ENCODE results near the gene PCNT. TPM values are rescaled to one million over a fixed set of nuclear protein-coding genes. Genes with fewer than 3 reads are reported as not detected.

The PCNT gene
- total and polyA plus RNA-seq, 10 of the 15 experiments (the other 5 are each of a cell fraction or from before 2014, with no cell fraction given) = 2.9 to 39.6 (median 20.5) TPM

GRCh38 chr21:46483300-46484295 lies 159.6 kb downstream of the PCNT start:
- CTCF ChIA-PET = no interaction called here
- SMC1A ChIA-PET (ENCODE audit: uncharacterized antibody, unreplicated experiment) = no interaction called here
- H3K27ac ChIP-seq (ENCODE audit: control insufficient read depth, insufficient read depth) = no peak overlapping the region
- TF ChIP-seq NFYA (IDR thresholded peaks at IDR 0.05; ENCODE audit: borderline replicate concordance, low read depth, low read length) = no peak
- no peak for TF ChIP-seq NKRF (conservative IDR thresholded peaks at IDR 0.05)
- no peak for TF ChIP-seq ZNF274 (IDR thresholded peaks at IDR 0.05; ENCODE audit: insufficient read depth, insufficient read length)
- TF ChIP-seq MTA3 (IDR thresholded peaks at IDR 0.05; ENCODE audit: borderline replicate concordance, low read length) = no peak
- TF ChIP-seq JUND (IDR thresholded peaks at IDR 0.05; ENCODE audit: low read depth, low read length) = no peak
- TF ChIP-seq RUNX3 (IDR thresholded peaks at IDR 0.05; ENCODE audit: low read length) = no peak
- TF ChIP-seq ESRRA (IDR thresholded peaks at IDR 0.05; ENCODE audit: low read length) = no peak
- TF ChIP-seq TAF1 (IDR thresholded peaks at IDR 0.05; ENCODE audit: borderline replicate concordance, low read depth, low read length) = no peak
- no peak for TF ChIP-seq CREM (IDR thresholded peaks at IDR 0.05; ENCODE audit: low read depth)
- TF ChIP-seq KAT2A (conservative IDR thresholded peaks at IDR 0.05; ENCODE audit: control insufficient read depth, low read depth, low read length) = no peak
- TF ChIP-seq MAX (IDR thresholded peaks at IDR 0.05; ENCODE audit: low read depth, low read length) = no peak
- TF ChIP-seq SMAD1 (IDR thresholded peaks at IDR 0.05; ENCODE audit: low read depth, partially characterized antibody) = no peak
- no peak for TF ChIP-seq CHD1 (IDR thresholded peaks at IDR 0.05; ENCODE audit: low read depth, low read length)
- no peak for TF ChIP-seq CUX1 (IDR thresholded peaks at IDR 0.05; ENCODE audit: insufficient replicate concordance, low read depth, low read length)
- no peak for TF ChIP-seq ATF2 (IDR thresholded peaks at IDR 0.05; ENCODE audit: low read length)

More at GRCh38 chr21:46483300-46484295, 159.6 kb downstream of the PCNT start:
- ChIA-PET POLR2A (interaction anchor here (0.7 kb wide), 1 partner anchor 36 kb away, joined by 3 read pairs; no protein-coding TSS in a partner anchor), RAD21 (ENCODE audit: unreplicated experiment) (no interaction called here)
- BruUV-seq (replicated peaks) = no TSS peak
- no peak for ATAC-seq
- Histone ChIP-seq H2AFZ (ENCODE audit: control insufficient read depth, low read depth, low read length) (no peak overlapping the region), H3K79me2 (ENCODE audit: control insufficient read depth, insufficient read depth, low read length) (no peaks in the 10 kb centered on the region), H3K4me1 (ENCODE audit: control insufficient read depth, insufficient read depth, low read length) (no peaks in the 10 kb centered on the region), H3K4me2 (ENCODE audit: control insufficient read depth, insufficient read depth) (no peak overlapping the region), H3K9ac (ENCODE audit: control insufficient read depth, insufficient read depth, low read length) (no peak overlapping the region), H3K27me3 (replicated peaks in 1 of 2; ENCODE audit: control insufficient read depth in 2 of 2, insufficient read depth in 2 of 2, low read length in 1 of 2) (no peaks in the 10 kb centered on the region), H3K4me3 (no peak overlapping the region), H3K9me3 (replicated peaks; ENCODE audit: control insufficient read depth, insufficient read depth, low read length) (no peaks in the 10 kb centered on the region), H4K20me1 (ENCODE audit: control insufficient read depth, insufficient read depth) (no peaks in the 10 kb centered on the region), H3K36me3 (ENCODE audit: control insufficient read depth in 2 of 2, insufficient read depth in 2 of 2, low read length in 1 of 2) (no peaks in the 10 kb centered on the region; a peak in 1 of 4 replicates)
- intact Hi-C loops (cut with micrococcal nuclease; ENCODE audit: unreplicated experiment) = no loop called here
- no peak for FAIRE-seq
- in situ Hi-C loops (cut with MboI) = no loop called here
- WGBS (ENCODE audit: insufficient coverage, insufficient replicate concordance, low lambda C conversion rate, missing lambda C conversion rate) = 41% methylated on average over 6 of the region's 6 CpGs
- DNase-seq (ENCODE audit: low read depth, low spot score) = no peak
